NCI-H1436 (cell line): ENCODE measurements around the gene PKIG.
"Not testable (repeated sequence)": the region's sequence is repeated elsewhere in the genome, so short reads cannot be mapped to it uniquely, and the experiment has no call there.

Experiments
- DNase-seq: peaks from one replicate; lab custom pipeline; 2025; lab: John Stamatoyannopoulos, UW

PKIG gene

DNA sequence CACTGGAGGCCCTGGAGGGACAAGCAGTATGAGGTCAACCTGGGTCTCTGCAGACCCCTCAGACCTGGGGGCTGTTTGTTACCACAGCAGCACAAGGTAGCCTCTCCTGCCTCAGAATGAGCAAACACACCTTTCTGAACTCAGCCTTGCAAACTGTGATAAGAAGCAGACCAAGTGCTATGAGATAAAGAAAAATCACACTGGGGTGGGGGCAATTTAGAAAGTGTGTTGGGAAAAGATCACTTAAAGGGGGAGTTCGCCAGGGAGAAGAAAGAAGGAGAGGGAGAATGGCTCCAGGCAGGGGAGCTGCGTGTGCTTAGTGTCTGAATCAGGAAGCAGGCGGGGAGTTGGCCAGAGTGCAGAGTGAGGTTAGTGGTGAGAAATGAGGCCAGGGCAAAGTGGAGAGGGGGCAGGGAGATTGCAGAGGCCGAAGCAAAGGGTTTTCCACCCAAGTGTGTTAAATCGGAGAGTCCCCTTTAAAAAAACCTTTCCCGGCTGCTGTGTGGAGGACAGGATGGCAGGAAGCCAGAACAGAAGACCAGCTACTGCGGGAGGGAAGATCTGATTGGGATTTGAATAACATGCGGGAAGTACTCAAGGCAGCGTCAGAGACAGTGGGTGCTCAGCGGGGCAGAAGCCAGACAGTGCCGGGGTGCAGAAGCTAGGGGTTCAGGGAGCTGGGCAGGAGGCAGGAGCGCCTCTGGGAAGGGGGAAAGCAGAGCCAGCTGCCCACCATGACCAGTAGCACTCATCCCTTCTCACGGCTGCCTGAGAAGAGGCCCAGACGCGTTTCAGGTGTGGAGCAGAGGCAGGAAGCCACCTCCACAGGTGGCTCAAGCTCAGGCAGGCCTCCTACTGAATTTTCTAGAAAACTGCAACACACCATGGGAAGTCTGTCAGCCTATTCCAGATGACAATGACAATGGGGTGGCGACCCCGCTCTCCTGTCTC, 60.1 kb downstream of the PKIG start:
- DNase-seq, result no peak

DNA sequence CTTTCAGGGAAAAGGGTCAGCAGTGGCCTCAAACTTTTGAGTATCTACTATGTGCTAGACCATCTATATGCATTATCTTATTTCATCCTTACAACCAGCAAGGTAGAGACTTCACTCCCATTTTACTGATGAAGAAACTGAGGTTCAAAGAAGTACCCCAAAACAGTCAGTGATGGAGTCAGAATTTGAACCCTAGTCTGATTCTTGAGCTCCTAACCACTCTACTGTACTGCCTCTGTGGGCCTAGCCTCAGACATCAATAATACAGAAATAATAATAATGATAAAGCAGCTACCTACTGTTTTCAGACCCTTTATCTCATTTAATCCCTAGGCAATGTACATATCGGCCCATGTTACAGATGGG, 60.8 kb downstream of the PKIG start:
- DNase-seq, result no peak

DNA sequence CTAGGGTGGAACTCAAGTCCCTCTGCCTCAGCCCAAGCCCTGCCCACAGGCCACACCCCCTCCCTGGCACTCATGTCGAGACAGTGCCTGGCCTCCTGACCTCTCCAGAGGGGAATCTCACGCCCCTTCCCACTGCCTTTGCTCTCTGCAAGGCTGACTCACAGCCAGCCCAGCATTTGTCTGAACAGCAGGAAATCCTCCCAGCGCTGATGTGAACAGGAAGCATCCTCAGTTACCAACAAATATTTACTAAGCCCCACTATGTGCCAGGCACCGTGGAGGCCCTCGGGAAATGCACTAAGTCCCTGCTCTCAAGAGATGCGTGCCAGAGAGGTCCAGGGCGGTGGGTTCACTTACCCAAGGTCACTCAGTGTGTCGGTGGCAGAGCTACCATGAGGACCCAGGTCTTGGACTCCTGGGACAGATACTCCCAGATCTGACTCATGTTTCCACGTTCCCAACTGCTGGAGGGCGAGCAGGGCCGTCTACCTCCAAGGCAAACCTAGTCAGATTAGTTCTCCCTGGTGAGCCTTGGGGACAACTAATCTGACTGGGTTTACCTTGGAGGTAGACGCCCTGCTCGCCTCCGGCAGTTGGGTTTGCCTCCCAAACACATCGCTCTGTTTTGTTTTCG, 61.3 kb downstream of the PKIG start:
- DNase-seq, result no peak

DNA sequence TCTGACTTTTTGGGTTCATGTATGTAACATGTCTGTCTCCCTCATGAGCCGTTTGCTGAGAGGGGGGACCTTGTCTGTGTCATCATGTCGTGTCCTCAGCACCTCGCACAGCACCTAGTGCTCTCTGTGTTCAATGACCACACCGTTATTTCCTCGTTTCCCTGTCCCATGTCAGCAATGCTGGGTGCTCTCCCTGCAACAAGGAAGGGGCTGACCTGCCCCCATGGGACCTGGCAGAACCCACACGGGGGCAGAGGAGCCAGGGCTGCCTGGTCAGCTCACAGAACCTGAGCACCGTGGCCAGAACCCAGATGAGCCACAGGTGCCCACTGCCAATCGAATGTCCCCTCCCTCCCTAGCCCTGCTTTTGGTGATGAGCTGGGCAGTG, 61.8 kb downstream of the PKIG start:
- DNase-seq, result no peak

DNA sequence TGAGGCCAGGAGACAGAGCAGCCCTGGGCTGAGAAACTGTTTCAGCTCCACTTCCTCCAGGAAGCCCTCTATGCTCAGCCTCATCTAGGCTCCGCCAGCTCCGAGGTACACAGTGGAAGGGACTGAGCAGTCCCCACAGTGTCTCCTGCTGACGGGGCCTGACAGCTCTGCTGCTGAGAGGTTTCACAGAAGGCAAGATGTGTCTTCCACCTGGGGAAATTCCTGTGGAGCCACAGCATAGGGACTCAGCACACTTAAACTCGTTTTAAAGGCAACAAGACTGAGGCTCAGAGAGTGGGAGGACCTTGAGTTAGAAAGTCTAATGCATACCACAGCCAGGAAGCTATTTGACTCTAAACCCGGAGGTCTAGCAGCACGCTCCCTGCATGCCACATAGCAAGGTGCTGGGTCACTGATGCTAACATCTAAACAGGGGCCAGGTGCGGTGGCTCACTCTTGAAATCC, 62.3 kb downstream of the PKIG start:
- DNase-seq, result no peak

DNA sequence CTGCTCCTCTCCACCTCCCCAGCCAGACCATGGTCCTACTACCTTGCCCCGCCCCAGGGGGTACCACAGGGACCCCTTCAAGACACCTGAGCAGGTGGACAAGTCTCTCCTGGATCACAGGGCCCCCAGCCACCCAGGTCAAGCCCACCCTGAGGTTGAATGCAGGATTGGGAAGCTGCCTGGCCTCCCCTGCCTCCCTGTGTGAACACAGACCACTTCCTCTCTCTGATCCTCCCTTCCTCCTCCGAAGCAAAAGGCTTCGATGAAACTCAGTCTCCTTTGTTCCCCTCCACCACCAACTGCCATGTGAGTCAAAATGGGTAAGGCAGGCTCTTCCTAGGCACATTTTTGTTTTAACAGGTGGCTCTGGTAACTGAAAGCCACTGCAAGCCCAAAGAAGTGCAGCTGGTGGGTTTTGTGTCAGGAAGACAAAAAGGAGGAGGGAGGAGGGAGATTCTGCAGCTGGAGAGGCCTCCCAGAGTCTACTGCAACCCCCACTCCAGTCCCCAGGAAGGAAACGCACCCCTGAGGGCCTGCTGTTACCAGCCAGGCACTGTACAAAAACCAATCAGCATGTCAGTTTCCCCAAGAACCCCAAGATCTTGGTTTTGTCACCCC, 63.8 kb downstream of the PKIG start:
- no peak for DNase-seq

DNA sequence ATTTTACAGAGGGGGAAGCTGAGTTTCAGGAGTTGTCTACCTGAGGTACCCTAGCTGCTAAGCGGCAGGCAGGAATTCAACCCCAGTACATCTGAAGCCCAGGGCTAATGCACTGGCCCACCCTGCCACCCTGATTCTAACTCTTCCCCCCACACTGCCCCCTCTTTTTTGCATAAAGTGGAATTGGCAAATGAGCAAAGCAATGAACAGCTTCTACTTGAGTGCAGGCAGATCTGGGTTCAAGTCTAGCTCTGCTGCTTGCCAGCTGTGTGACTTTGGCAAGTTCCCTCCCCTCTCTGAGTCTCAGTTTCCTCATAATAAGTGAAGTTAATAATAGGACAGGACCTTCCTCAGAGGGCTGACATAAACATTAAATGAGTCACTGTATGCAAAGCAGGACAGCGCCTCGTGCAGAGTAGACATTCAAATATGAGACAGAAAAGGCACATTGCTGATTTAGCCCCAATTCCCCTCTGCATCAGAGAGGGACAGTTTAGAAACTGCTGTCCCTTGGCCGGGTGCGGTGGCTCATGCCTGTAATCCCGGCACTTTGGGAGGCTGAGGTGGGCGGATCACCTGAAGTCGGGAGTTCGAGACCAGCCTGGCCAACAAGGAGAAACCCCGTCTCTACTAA, 64.4 kb downstream of the PKIG start:
- no peak for DNase-seq

DNA sequence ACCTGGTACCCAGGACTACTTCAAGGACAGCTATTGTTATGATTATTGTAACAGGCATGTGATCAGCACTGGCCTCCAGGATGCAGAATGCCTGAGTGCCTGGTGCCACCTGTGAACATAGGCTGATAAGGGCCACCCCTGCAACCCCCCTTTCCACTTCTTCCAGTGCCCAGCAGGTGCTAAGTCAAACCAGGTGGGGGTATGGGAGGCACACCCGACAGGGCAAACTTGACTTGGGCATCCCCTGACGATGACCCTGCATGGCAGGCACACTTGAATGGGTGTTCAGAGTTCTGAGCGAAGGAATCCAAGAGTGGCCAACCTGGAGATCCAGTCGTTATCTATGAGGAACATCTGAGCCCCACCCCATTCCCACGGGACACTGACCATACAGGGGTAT, 65.7 kb downstream of the PKIG start:
- no peak for DNase-seq

DNA sequence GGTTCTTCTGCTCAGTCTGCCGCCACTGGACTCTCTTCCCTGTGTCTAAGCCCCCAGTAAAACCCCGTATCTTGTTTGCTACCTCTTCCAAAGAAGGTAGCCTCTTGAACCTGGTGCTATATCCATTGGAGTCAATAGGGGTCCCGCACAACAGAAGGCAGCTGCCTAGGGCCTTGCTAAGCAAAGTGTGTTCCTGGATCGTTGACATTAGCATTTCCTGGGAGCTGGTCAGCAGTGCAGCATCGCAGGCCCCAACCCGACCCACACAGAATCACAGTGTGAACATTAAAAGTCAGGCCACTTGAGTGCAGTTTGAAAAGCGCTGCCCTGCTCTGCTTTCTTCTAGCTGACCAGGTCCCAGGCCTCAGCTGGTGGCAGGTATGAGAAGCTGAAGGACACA, 66.2 kb downstream of the PKIG start:
- DNase-seq, result no peak

DNA sequence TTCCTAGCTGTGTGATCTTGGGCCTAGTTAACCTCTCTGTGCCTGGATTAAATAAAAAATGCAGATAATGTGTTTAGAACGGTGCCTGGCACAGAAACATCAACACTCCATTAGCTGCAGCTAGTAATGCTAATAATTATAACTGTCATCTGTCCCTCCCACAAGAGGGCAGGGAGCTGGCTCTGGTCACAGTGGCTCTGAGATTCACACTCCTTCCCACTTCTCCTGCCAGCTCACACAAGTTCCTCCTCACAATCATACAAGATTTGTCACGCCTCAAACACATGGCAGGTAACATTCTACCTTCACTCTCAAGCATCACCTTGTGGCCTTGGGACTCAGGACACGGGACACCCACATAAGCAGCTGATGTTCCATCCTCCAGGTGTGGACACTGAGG, 66.7 kb downstream of the PKIG start:
- DNase-seq, result no peak

DNA sequence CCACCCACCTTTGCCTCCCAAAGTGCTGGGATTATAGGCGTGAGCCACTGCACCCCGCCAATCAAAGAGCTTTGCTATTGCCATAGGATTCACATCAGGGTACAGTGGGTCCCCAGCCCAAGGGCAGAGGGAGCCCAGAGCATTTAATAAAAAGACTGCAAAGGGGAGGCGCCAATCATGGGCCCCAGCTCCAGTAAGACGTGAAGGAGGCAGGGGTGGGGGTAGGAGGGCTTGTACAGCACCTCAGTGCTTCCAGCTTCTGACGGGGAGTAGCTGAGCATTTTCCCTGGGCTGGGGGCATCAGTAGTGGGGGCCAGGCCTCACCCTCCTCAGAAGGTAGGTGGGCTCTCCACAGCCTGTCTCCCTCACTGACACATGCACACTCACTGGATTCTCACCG, 67.6 kb downstream of the PKIG start:
- DNase-seq, result no peak

DNA sequence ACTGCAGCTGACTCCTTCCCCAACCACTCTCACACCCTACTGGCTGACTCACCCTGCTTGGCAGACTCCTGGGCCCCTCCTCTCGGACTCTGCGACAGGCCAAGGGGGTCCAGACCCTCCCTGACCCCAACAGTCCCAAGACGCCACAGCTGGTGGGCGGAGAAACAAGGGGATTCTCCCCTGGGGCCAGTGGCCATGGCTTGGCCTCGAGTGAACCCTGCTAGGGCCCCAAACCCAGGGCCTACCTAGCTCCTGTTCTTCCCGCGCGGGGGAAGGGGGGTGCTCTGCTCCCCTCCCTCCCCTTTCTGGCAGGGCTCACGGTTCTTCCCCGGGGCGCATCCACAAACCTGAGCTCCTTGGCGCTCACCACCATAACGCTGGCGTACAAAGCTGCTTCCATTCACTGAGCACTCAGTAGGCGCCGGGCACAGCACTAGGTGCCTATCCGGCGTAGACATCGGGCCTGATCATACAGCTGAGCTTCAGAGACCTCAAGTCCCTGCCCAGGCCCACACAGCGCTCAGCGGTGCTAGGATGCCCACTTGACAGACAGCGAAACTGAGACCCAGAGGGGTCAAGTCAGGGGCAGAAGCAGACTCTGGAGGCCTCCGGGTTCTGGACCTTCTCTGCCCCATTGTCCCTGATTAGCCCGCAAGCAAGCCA, 68.5 kb downstream of the PKIG start:
- no peak for DNase-seq

DNA sequence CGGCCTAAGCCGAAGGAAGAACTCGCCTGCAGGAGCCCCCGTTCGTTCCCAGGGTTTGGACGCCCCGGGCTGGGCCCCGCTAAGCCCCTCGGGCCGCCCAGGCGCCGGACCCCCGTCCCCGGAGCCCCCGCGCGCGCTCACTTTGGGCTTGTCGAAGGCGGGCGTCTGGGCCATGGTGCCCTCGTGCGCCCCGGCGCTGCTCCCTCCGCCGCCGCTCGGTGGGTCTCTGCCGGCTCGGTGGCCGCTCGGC, 69.0 kb downstream of the PKIG start:
- DNase-seq, result no peak

DNA sequence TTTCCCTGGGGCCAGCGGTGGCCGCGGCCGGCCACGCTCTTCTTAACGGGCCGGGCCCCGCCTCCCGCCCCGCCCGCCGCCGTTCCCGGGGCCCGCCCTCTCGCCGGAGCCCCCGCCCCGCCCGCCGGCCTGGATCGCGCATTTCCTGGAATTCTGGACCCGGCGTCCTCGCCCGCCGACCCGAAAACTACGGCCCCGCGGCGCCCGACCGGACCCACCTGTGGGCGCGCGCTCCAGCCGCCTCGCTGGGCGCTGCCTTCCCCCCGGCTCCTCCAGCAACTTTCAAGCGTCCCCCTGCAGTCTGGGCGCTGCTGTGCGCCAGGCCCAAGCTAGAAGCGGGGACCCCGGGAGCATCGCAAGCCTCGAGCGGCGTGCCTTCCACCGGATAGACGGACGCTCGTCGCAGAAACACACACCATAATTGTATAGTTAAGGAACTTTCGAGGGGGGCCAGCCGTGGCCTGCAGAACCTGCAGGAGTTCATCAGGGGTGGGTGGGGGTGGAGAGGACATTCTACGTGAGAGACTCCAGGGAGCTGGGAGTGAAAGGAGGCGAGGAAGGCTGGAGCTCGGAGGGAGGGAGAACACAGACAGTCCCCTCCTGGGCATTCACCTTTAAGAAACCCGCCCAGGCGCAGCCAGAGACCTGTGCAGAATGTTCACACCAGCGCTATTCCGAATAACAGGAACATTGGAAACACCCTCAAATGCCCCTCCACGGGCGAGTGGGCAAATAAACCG, 69.5 kb downstream of the PKIG start, which contains the start of gene ADA:
Gene ADA, minus strand, starts transcription at position 16 of the 740 bp plus-strand sequence. CDS start 92 bp downstream, outside the sequence.
- DNase-seq, result no peak

DNA sequence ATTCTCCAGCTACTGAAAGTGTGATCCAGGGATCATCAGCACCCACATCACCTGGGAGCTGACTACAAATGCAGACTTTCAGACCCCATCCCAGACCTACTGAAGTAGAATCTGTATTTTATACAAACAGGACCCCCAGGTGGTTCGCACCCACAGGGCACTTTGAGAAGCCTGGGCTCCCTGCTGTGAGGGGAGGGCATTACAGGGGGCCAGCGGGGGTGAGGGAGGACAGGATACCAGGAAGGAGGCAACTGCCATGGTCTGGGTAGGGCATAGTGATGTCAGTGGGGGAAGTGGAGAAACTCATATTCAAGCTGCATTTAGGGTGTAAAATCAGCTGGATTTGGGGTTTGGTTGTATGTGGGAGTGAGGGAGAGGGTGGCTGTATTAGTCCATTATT, 71.2 kb downstream of the PKIG start:
- DNase-seq, result no peak

DNA sequence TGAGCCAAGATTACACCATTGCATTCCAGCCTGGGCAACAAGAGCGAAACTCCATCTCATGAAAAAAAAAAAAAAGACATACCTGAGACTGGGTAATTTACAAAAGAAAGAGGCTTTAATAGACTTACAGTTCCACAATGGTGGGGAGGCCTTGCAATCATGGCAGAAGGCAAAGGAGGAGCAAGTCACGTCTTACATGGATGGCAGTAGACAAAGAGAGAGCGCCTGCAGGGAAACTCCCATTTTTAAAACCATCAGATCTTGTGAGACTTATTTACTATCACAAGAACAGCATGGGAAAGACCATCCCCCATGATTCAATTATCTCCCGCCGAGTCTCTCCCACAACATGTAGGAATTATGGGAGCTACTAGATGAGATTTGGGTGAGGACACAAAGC, 71.8 kb downstream of the PKIG start:
- DNase-seq, result not testable (repeated sequence)

DNA sequence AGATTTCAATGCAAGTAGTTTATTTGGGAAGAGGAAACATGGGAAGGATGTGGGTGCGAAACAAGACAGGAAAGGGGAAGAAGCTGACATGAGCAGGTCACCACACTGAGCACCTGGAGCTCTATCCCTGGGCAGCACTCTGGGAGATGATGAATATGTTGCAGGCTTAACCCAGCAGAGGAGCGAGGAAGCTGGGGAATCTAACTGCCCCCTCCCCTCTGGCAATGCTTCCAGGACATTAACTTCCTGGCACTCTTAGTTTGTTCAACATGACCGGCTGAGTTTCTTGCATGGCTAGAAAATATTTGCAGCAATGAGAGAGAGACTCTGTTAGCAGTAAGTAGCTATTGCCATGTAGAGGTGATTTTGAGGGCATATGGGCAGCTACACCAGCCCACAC, 74.1 kb downstream of the PKIG start:
- DNase-seq, result no peak

DNA sequence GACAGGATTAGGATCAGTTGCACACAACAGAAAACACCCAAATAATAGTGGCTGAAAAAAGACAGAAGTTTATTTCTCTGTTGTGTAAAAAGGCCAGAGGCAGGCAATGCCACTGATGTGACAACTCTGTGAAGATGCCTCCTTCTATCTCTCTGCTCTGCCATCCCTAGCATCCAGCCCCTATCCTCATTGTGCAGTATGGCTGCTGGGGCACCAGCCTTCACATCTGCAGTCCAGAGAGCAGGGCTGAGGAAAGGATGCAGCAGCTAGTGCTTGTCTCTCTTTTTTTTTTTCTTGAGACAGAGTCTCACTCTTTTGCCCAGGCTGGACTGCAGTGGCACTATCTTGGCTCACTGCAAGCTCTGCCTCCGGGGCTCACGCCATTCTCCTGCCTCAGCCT, 75.5 kb downstream of the PKIG start:
- DNase-seq, result no peak

DNA sequence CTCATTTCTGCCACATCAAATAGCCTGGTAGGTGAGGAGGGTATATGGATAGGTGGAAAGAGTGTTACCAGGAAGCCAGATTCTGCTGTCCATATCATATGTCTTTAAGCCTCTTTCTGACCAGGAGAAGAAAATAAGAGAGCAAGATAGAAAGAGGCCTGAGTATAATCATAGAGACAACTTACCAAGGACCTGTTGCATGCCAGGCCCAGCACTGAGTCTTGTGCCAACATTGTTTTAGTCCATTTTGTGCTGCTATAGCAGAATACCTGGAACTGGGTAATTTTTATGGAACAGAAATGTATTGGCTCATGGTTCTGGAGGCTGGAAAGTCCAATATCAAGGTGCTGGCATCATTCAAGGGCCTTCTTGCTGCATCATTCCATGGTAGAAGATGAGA, 76.4 kb downstream of the PKIG start:
- DNase-seq, result no peak

DNA sequence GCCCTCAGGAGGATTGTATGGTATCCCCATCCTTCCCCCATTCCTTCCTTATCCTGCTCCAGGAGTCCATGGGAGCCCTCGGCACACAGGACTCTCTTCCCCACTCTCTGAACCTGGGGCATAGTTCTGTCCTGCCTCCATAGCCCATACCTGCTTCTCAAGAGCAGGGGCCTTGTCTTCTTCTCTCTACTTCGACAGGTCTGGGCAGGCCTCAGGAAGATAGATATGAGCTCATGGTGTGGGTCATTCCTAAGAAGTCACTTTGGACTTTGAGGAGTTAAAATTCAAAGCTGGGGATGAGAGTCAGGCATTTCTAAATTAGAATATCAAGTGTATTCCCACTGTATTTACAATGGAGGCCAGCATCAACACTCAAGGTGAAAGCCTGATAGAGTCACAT, 77.6 kb downstream of the PKIG start:
- no peak for DNase-seq

DNA sequence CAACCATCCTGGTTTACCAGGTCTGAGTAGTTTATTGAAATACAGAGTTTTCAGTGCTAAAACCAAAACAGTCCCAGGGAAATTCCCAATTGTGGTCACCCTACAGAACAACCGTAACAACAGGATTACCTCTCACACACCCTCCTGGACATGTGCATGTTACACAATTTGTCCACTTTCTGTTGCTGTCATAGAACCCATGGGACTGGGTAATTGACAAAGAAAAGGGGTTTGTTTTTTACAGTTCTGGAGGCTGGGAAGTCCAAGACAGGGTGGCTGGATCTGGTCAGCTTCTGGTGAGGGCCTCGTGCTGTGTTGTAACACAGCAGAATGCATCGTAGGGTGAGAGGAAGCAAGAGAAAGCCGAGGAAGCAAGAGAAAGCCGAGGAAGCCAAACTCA, 78.2 kb downstream of the PKIG start:
- no peak for DNase-seq

DNA sequence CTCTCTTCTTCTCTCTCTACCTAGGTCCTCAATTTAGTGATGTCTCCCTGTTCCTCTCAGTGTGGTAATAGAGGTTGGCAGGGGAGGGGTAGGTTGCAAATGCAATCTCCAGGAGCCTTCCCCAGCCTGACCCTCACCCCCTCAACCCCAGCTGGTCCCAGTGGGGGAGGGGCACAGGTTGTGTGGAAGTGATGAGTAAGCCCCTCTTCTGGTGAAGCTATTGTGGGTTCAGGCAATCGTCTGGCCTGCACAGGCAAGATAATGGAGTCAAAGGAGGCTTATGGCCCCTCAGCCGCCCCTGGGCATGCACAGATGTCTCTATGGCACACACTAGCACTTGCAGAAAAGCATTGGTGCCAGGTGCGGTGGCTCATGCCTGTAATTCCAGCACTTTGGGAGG, 79.9 kb downstream of the PKIG start:
- no peak for DNase-seq
